ENCODE data around the gene ARHGAP18.

Gene ARHGAP18

GRCh38 chr6:129717277-129717676 lies 7.3 kb upstream of the ARHGAP18 start:
- no peak for DNase-seq

DNA sequence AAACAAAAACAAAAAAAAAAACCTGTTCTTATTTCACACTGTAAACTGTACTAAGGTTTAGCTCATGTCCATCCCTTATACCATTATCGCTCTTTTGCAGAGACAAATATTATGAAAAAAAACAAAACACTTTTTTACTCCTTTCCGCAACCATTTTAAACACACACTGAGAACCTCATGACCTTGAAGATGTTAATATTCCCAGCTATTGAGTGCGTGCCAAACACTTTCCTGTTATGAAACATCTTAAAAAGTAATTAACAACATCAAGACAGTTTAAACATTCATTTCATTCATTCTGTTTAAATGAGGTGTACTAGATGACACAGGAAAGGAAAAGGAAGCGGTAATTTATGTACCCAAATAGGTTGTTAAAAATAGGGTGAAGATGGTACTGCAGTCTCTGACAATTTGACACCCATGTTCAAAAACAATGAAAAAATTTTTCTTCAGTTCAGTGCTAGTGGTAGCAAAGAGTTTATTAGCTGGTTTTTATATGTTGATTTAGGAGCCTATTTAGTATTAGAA lies 3.9 kb upstream of the ARHGAP18 start:
- DNase-seq: no peak

- no peak for DNase-seq
Measured at GRCh38 chr6:129711271-129711631, 1.3 kb upstream of the ARHGAP18 start.

DNA sequence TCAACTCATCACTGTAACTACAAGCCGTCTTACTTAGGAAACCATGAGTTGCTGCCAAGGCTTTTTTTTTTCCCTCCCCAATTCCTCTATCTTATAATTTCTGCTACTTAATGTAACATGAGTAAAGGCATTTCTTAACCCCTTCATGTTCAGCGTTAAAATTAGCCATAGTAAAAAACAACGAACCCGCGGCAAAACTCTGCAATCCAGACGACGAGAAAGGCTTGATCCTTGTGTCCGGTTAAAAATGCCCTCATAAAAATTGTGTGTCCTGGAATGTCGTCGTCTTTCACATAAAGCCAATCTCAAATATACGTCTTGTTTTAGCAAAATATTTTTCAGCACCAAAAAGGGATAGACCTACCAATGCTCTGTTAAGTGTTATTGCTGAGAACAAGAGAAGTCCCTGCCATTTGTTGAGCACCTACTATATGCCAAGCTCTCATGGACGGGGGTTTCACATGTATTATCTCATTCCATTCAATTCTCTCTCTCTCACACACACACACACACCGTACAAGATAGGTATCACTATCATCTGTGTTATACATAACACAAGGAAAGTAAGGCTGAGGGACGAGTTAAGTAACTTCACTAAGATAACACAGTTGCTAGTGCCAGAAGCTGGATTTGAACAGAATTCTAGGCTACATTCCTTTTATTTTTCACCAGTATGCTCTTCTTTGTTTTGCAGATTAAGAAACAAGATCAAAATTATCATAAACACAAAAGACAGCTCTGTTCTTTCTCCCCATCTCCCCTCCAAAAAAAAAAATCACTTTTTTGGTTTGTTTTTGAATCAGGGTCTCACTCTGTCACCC lies 683 bp upstream of the ARHGAP18 start:
- DNase-seq: no peak

DNA sequence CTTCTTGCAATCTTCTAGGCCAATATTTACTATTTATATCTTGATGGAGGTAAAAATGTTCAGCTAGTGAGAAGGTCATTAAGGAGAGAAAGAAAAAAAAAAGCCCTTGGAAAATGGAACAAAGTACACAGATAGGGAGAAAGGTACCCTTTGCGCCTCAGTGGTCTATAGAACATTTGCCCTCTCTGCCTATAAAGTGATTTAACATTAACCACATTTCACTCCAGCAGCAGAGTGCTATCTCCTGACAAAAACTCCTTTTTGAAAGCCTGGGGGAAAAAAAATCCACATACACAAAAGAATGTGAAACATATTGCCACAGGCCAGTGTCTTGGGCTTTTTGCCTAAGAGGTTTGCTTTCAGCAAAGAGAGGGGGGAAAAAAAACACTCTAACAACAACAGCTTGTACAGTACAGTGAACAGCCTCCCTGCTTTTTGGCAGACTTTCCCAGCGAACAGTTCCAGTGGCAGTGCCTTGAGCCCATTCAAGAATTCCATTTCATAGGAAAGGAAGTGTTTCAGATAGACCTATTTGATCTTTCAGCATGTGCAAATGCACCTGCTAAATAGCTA lies 695 bp downstream of the ARHGAP18 start:
- no peak for DNase-seq

DNA sequence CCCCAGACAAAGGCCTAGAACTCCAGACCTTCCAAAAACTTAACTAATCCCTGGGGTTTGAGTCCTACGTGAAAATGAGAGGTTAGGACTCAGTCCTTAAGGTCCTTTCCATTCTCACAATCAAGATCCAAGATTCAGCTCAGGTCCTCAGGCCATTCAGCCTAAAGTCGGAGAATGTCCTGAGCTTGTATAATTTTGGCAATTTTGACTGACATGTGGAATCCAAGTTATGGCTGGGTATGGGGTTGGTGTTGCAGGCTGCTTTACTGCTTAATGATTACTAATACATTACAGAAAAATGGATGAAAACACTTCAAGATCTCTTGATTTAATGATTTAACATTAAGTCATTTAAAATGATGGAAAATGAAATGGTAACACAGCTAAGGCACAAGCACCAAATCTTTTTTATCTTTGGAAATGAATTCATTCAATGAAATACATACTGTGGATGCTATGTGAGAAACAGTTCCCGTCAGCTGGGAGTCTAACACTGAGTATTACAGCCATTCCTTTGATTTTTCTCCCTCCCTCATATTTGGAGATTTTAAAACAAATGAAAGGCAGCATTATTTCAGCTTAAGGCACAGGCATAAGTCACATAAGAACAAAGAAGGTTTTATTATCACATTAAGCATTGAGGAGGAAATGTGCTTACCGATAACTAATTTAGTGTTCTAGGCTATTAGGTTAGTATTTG lies 1.3 kb downstream of the ARHGAP18 start:
- no peak for DNase-seq

DNA sequence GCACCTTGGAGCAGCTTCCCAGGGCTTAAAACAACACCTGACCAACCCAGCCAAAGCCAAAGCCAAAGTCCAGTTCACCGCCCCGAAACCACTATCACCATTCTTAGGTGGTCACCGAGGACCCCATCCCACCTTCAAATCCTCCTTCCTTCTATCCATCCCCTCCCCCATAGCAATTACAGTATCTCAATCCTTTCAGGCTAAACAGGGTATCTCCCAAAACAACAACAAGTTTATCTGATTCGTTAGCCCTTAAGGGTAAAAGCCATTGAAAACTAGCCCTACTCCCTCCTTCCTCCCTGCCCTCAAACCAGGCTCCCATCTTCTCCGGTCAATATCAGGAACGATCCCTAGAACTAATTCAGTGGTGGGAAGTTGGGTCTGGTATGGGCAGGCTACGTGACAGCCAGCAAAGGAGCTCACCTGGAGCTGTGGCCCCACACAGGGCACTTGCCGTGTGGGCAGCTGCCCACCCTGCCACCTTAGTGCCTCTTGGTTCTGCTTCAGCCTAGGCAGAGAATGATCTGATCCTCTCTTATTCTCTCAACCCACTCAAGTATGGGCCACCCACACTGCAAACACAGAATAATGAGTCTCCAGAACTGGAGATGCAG lies 2.0 kb downstream of the ARHGAP18 start:
- no peak for DNase-seq

- no peak for DNase-seq
Measured at GRCh38 chr6:129707028-129707427, 2.9 kb downstream of the ARHGAP18 start.

GRCh38 chr6:129705212-129705611 lies 4.8 kb downstream of the ARHGAP18 start:
- DNase-seq: no peak

GRCh38 chr6:129704708-129705107 lies 5.3 kb downstream of the ARHGAP18 start:
- DNase-seq: no peak

GRCh38 chr6:129701721-129702455 lies 8.1 kb downstream of the ARHGAP18 start:
- no peak for DNase-seq

- DNase-seq: no peak
Measured at GRCh38 chr6:129700666-129701065, 9.3 kb downstream of the ARHGAP18 start.

- no peak for DNase-seq
Measured at GRCh38 chr6:129699659-129700058, 10.3 kb downstream of the ARHGAP18 start.

DNA sequence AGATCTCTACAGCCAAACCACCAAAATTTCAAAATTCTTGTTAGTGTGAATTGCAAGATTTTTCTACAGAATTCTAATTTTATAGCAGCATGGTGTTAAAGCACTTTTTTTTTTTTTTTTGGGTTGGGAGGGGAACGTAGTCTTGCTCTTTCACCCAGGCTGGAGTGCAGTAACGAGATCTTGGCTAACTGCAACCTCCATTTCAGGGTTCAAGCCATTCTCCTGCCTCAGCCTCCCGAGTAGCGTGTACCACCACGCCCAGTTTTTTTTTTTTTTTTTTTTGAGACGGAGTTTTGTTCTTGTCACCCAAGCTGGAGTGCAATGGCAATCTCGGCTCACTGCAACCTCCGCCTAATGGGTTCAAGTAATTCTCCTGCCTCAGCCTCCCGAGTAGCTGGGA lies 11.5 kb downstream of the ARHGAP18 start:
- DNase-seq: no peak

GRCh38 chr6:129697788-129698187 lies 12.2 kb downstream of the ARHGAP18 start:
- DNase-seq: no peak

DNA sequence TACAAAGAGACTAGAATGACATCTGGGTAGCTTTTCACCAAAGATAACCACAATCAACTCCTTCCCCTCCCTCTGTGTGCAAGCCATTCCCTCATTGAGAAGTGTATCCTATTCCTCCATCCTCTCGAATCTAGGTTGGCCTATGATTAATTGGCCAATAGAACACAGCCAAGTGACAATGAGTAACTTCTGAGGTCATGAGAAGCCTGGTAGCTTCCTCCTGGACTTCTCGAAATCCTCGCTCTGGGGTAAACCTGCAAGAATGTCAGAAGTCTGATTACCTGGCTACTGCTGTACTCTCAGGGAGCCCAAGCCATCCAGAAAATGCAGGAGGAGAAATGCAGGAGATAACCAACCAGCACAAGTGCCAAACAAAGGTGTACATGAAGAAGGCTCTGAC lies 13.1 kb downstream of the ARHGAP18 start:
- DNase-seq: no peak

DNA sequence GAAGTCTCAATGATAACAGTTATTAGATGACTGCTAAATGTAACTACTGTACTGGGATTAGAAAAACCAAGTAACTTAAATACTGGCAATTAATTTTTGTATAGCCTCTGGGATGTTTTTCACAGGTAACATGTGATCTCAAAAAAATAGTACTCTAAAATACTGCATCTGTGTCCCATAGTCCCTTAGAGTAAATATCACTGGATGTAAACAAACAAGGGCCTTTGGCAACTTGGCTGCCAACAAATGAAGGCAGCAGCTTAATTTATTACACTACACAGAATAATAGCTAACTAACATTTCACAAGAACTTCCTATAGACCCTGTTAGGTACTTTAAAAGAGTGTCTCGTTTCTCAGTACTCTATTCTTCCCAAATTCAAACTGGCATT lies 14.0 kb downstream of the ARHGAP18 start:
- DNase-seq: no peak

- DNase-seq: no peak
Measured at GRCh38 chr6:129695373-129696027, 14.5 kb downstream of the ARHGAP18 start.

- DNase-seq: no peak
Measured at GRCh38 chr6:129694036-129694435, 15.9 kb downstream of the ARHGAP18 start.

- DNase-seq: no peak
Measured at GRCh38 chr6:129692467-129692866, 17.5 kb downstream of the ARHGAP18 start.

GRCh38 chr6:129691709-129692108 lies 18.3 kb downstream of the ARHGAP18 start:
- DNase-seq: no peak

DNA sequence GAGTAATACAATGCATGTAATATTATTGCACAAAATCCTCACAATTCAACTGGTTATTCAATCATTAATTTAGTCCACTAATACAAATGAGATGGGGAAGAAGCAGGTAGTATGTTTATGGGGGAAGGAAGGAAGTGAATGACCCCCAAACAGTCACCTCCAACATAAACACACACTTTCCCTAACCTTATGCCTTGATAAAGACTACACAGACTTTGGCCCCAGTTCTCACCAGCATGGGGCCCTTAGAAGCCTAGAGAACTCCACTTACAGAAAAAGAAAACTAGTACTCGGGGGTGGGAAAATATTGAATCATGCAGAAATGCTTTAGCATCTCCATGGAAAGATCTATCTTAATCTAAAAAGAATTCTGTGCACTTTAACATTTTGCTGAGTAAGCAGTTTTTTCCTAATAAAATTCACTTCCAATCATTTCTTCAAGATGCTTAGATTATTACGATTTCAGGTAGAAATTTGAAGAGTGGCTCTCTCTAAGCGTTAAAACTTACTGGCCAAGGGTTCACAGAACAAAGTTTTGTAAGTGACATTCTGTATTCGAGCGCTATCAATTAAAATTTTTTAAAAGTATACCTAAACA lies 18.8 kb downstream of the ARHGAP18 start:
- no peak for DNase-seq

Data from CD4-positive, alpha-beta T cell treated with Interferon gamma for 1 hour (primary cell).